Lung (tissue), 12 donors: Measurements from ENCODE around the gene DNAJA4. TPM values are rescaled to one million over a fixed set of nuclear protein-coding genes. Genes with fewer than 3 reads are reported as not detected.

Experiments used
- ATAC-seq: fragments of 200-7000 bp; cut with Tn5 transposase; one replicate; pipeline ENCODE4 v1.9.1; 2020; ENCODE audit warnings: moderate number of reproducible peaks; ENCODE audit not compliant: insufficient read depth, low FRiP score
- DNase-seq, 3 donors: peaks; one replicate each; pipeline ENCODE4 v3.0.0-alpha.2; 2013 to 2017
- H3K27ac ChIP-seq, 2 donors: one replicate each; pipeline ENCODE4 v1.5.1; 2013; ENCODE audit warnings: mild to moderate bottlenecking in 2 of 2, moderate library complexity in 2 of 2, control low read depth in 1 of 2, inconsistent platforms in 1 of 2, low read depth in 1 of 2, low read length in 1 of 2
- H3K27me3 ChIP-seq, 3 donors: one replicate each; pipeline ENCODE4 v1.5.1; 2013; ENCODE audit warnings: low read length in 2 of 3; ENCODE audit not compliant: control insufficient read depth in 3 of 3, insufficient read depth in 3 of 3
- H3K36me3 ChIP-seq, 4 donors: one replicate each; pipeline ENCODE4 v1.5.1; 2013; ENCODE audit warnings: low read length in 4 of 4, mild to moderate bottlenecking in 1 of 4, moderate library complexity in 1 of 4; ENCODE audit not compliant: control insufficient read depth in 4 of 4, insufficient read depth in 4 of 4
- H3K4me1 ChIP-seq, 5 donors: one replicate each; pipeline ENCODE4 v1.5.1; 2013; ENCODE audit warnings: low read length in 5 of 5, mild to moderate bottlenecking in 2 of 5, moderate library complexity in 1 of 5; ENCODE audit not compliant: control insufficient read depth in 5 of 5, insufficient read depth in 5 of 5
- H3K4me3 ChIP-seq: one replicate; pipeline ENCODE4 v1.5.1; 2013; ENCODE audit warnings: mild to moderate bottlenecking, control low read depth, moderate library complexity
- H3K9ac ChIP-seq, 2 donors: one replicate each; pipeline ENCODE4 v1.5.1; 2013; ENCODE audit warnings: low read length in 2 of 2, control low read depth in 1 of 2; ENCODE audit not compliant: insufficient read depth in 1 of 2
- H3K9me3 ChIP-seq, 4 donors: one replicate each; pipeline ENCODE4 v1.5.1; 2013; ENCODE audit warnings: low read length in 3 of 4, mild to moderate bottlenecking in 1 of 4, moderate library complexity in 1 of 4; ENCODE audit not compliant: control insufficient read depth in 4 of 4, insufficient read depth in 3 of 4
- CTCF ChIP-seq: IDR thresholded peaks from 2 replicates; pipeline ENCODE4 v1.5.1; 2012; ENCODE audit warnings: mild to moderate bottlenecking; ENCODE audit errors: control extremely low read depth, extremely low read depth
- WGBS, 2 donors: extraction: QIAGEN DNeasy Blood & Tissue Kit; methylation state at CpG; one replicate each; pipeline ENCODE4 v1.1.7; 2013; 5-methylcytosine and 5-hydroxymethylcytosine counted together
- polyA plus RNA-seq, 2 donors: library from polyadenylated mRNA; stranded (reverse); fragments of 200-250 nt; gene quantifications; one replicate each; pipeline ENCODE4 v1.2.1, GENCODE V29; 2013
- total RNA-seq, 2 donors: library from RNA; depleted of rRNA in 1 of 2; stranded (reverse); fragments of >200 nt in 1 of 2; gene quantifications; one replicate each; pipeline ENCODE4 v1.2.1, GENCODE V29; 2014 to 2021
- donor health status: control.
- donor health status: control.
- donor health status: Bipolar disorder and iron deficiency.
- donor health status: healthy.
- donor health status: DM: yes; HTN: yes; CAD: no.

DNAJA4 gene
- total and polyA plus RNA-seq, 4 donors, result 19.3 to 74.6 (median 33.9) TPM

GRCh38 chr15:78222745-78223395, 41.5 kb upstream of the DNAJA4 start:
- Histone ChIP-seq H3K9ac (no peak overlapping the region), H3K36me3 (no peaks in the 10 kb centered on the region), H3K4me3 (no peak overlapping the region), H3K4me1 (no peaks in the 10 kb centered on the region), H3K27ac (peak overlapping the region in 1 of 2 donors; percentile 34), H3K27me3 (no peaks in the 10 kb centered on the region), H3K9me3 (peaks cover 0 to 5% (median 0%) of the 10 kb centered on the region in 4 donors)
- ATAC-seq (no peak), DNase-seq (no peak)
- 94 to 99% methylated on average over 5 of the region's 5 CpGs for WGBS, 2 donors
- TF ChIP-seq CTCF, result no peak

- H3K9ac ChIP-seq, result no peak overlapping the region
- no peaks in the 10 kb centered on the region for H3K27me3 ChIP-seq
- 65 to 76% methylated on average over 4 of the region's 4 CpGs for WGBS, 2 donors
- no peak for DNase-seq
- no peak for TF ChIP-seq CTCF
- no peaks in the 10 kb centered on the region for H3K4me1 ChIP-seq
- H3K9me3 ChIP-seq, result peaks cover 0 to 5% (median 0%) of the 10 kb centered on the region in 4 donors
- H3K36me3 ChIP-seq, result no peaks in the 10 kb centered on the region
- H3K27ac ChIP-seq, result peak overlapping the region in 1 of 2 donors; percentile 34
- no peak for ATAC-seq
- H3K4me3 ChIP-seq, result no peak overlapping the region
These were observed 40.9 kb upstream of the DNAJA4 start for GRCh38 chr15:78223396-78224022.

GRCh38 chr15:78224023-78224411, 40.3 kb upstream of the DNAJA4 start:
- Histone ChIP-seq H3K4me1 (no peaks in the 10 kb centered on the region), H3K9me3 (peaks cover 0 to 5% (median 0%) of the 10 kb centered on the region in 4 donors), H3K27me3 (no peaks in the 10 kb centered on the region), H3K4me3 (no peak overlapping the region), H3K27ac (no peak overlapping the region), H3K9ac (no peak overlapping the region), H3K36me3 (no peaks in the 10 kb centered on the region)
- 85 to 98% methylated on average over 2 of the region's 2 CpGs for WGBS, 2 donors
- no peak for TF ChIP-seq CTCF
- ATAC-seq (no peak), DNase-seq (no peak)
